ENCODE measurements around the gene SLC39A6. TPM values are rescaled to one million over a fixed set of nuclear protein-coding genes. Genes with fewer than 3 reads are reported as not detected.
A peak's percentile ranks its signal among the peaks of the same experiment; 100 is the strongest.

Gene SLC39A6
- total and polyA plus RNA-seq, 2 donors (not counting 1 experiment from before 2014, with no cell fraction given): 8.9 to 19.5 TPM

GRCh38 chr18:36064027-36064808, 64.9 kb downstream of the SLC39A6 start:
- peak overlapping the region; percentile 53 for H3K27ac Mint-ChIP-seq
- ChIA-PET CTCF (interaction anchor here (0.9 to 2.1 kb wide), 4 partner anchors 32 to 220 kb away, joined by 3 to 8 read pairs (median 4); no protein-coding TSS in a partner anchor), POLR2A (no interaction called here)
- no peak overlapping the region for H3K9ac ChIP-seq (ENCODE audit: low read length)
- peak overlapping the region; percentile 32 for H3K4me2 ChIP-seq (replicated peaks; ENCODE audit: low read depth, low read length, poor library complexity, severe bottlenecking)
- peaks cover 80% of the 10 kb centered on the region for H3K79me2 ChIP-seq (ENCODE audit: control insufficient read depth, insufficient read depth, low read length)
- WGBS (ENCODE audit: insufficient coverage): over 99% methylated on average over 26 of the region's 31 CpGs
- H3K9me3 ChIP-seq (ENCODE audit: control extremely low read depth in 1 of 3, control insufficient read depth in 2 of 3, insufficient read depth in 1 of 3, low read length in 2 of 3): peaks cover 0 to 14% (median 0%) of the 10 kb centered on the region in 3 donors
- DNase-seq: no peak
- no peak overlapping the region for H3K4me3 ChIP-seq (ENCODE audit: control extremely low read depth in 1 of 5, extremely low read depth in 1 of 5, insufficient read depth in 1 of 5, low read depth in 2 of 5, low read length in 4 of 5)
- ATAC-seq (ENCODE audit: low read depth): no peak
- H2AFZ ChIP-seq (ENCODE audit: insufficient read depth, low read depth, low read length, poor library complexity, severe bottlenecking): no peak overlapping the region
- peaks cover 61% of the 10 kb centered on the region for H3K4me1 Mint-ChIP-seq
- H3K4me1 ChIP-seq (ENCODE audit: control insufficient read depth in 2 of 2, insufficient read depth in 2 of 2, low read length in 2 of 2): peaks cover 44 to 51% of the 10 kb centered on the region in 2 donors
- no peak for TF ChIP-seq EZH2 (IDR thresholded peaks at IDR 0.05; ENCODE audit: borderline replicate concordance, insufficient read depth, low read depth, low read length, poor library complexity, severe bottlenecking)
- no peak for TF ChIP-seq CTCF (IDR thresholded peaks at IDR 0.05)
- H3K9me3 Mint-ChIP-seq (ENCODE audit: insufficient read depth): no peaks in the 10 kb centered on the region
- intact Hi-C loops (cut with micrococcal nuclease): loop anchor here (10.0 kb wide), 1 partner anchor 479 kb away; the partner anchor contains the start of gene GALNT1
- no peaks in the 10 kb centered on the region for H3K36me3 ChIP-seq (replicated peaks in 1 of 2; ENCODE audit: control extremely low read depth in 1 of 2, control insufficient read depth in 1 of 2, extremely low read depth in 1 of 2, insufficient read depth in 2 of 2, low read length in 1 of 2)
- peaks cover 5% of the 10 kb centered on the region for H4K20me1 ChIP-seq (ENCODE audit: control insufficient read depth, insufficient read depth, low read length, poor library complexity, severe bottlenecking)
- no peaks in the 10 kb centered on the region for H3K27me3 ChIP-seq (replicated peaks in 1 of 4; ENCODE audit: control extremely low read depth in 1 of 4, control insufficient read depth in 3 of 4, insufficient read depth in 4 of 4, low read length in 3 of 4)
- peak overlapping the region; percentile 30 for H3K4me3 Mint-ChIP-seq
- H3K27me3 Mint-ChIP-seq: no peaks in the 10 kb centered on the region
- H3K27ac ChIP-seq (ENCODE audit: low read length in 2 of 2): peak overlapping the region in 1 of 2 donors; percentile 64

- H3K27ac Mint-ChIP-seq: peak overlapping the region; percentile 63
- no peak overlapping the region for H3K4me3 ChIP-seq (ENCODE audit: control extremely low read depth in 1 of 5, extremely low read depth in 1 of 5, insufficient read depth in 1 of 5, low read depth in 2 of 5, low read length in 4 of 5)
- peaks cover 99% of the 10 kb centered on the region for H3K79me2 ChIP-seq (ENCODE audit: control insufficient read depth, insufficient read depth, low read length)
- peak overlapping the region; percentile 5 for H3K4me2 ChIP-seq (replicated peaks; ENCODE audit: low read depth, low read length, poor library complexity, severe bottlenecking)
- CTCF ChIA-PET: no interaction called here
- POLR2A ChIA-PET: no interaction called here
- no peak for ATAC-seq (ENCODE audit: low read depth)
- no peaks in the 10 kb centered on the region for H3K27me3 Mint-ChIP-seq
- H3K27ac ChIP-seq (ENCODE audit: low read length in 2 of 2): no peak overlapping the region
- TF ChIP-seq EZH2 (IDR thresholded peaks at IDR 0.05; ENCODE audit: borderline replicate concordance, insufficient read depth, low read depth, low read length, poor library complexity, severe bottlenecking): no peak
- no peak for TF ChIP-seq CTCF (IDR thresholded peaks at IDR 0.05)
- H3K4me3 Mint-ChIP-seq: no peak overlapping the region
- intact Hi-C loops (cut with micrococcal nuclease): no loop called here
- H3K9ac ChIP-seq (ENCODE audit: low read length): no peak overlapping the region
- H3K4me1 Mint-ChIP-seq: peaks cover 61% of the 10 kb centered on the region
- H3K4me1 ChIP-seq (ENCODE audit: control insufficient read depth in 2 of 2, insufficient read depth in 2 of 2, low read length in 2 of 2): peaks cover 34 to 40% of the 10 kb centered on the region in 2 donors
- H3K27me3 ChIP-seq (replicated peaks in 1 of 4; ENCODE audit: control extremely low read depth in 1 of 4, control insufficient read depth in 3 of 4, insufficient read depth in 4 of 4, low read length in 3 of 4): no peaks in the 10 kb centered on the region
- DNase-seq: no peak
- peaks cover 21% of the 10 kb centered on the region for H4K20me1 ChIP-seq (ENCODE audit: control insufficient read depth, insufficient read depth, low read length, poor library complexity, severe bottlenecking)
- H3K9me3 Mint-ChIP-seq (ENCODE audit: insufficient read depth): no peaks in the 10 kb centered on the region
- no peaks in the 10 kb centered on the region for H3K36me3 ChIP-seq (replicated peaks in 1 of 2; ENCODE audit: control extremely low read depth in 1 of 2, control insufficient read depth in 1 of 2, extremely low read depth in 1 of 2, insufficient read depth in 2 of 2, low read length in 1 of 2)
- H3K9me3 ChIP-seq (ENCODE audit: control extremely low read depth in 1 of 3, control insufficient read depth in 2 of 3, insufficient read depth in 1 of 3, low read length in 2 of 3): peaks cover 0 to 4% (median 0%) of the 10 kb centered on the region in 3 donors
- no peak overlapping the region for H2AFZ ChIP-seq (ENCODE audit: insufficient read depth, low read depth, low read length, poor library complexity, severe bottlenecking)
- no CpG with 5 or more reads among the region's 3 CpGs for WGBS (ENCODE audit: insufficient coverage)
Observed at GRCh38 chr18:36058674-36059073, 70.5 kb downstream of the SLC39A6 start.

Data from B cell (primary cell).